H54 (cell line): ENCODE measurements around the gene GABRB2.
"Not testable (repeated sequence)": the region's sequence is repeated elsewhere in the genome, so short reads cannot be mapped to it uniquely, and the experiment has no call there.

Experiments
- DNase-seq: peaks from one replicate; pipeline ENCODE4 v3.0.0; 2011; ENCODE audit warnings: low spot score, mixed read lengths; ENCODE audit not compliant: insufficient read length
- FAIRE-seq: peaks from 3 replicates; lab custom pipeline; 2011; peaks lifted over from hg19 to GRCh38; lab: Jason Lieb, UNC
- POLR2A ChIP-seq: IDR thresholded peaks from 2 replicates; pipeline ENCODE4 v1.6.1; 2011; ENCODE audit warnings: low read depth, mild to moderate bottlenecking, low read length

GABRB2 gene

DNA sequence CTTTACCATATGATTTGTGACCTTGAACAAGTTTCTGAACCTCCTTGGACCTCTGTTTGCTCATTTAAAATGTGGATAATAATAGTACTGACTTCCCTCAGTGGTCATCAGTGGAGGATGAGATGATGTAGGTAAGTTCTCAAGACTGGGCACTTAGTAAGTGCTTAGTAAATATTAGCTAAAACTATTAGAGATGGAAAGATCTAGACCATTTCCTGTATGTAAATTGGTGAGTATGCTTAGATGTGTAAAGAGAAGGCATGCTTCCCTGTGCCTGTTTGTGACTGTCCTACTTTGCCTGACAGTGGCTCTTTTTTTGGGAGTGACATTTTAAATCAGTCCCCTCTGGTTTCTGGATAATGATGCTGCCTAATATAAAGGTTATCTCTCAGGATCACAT is 288.1 kb downstream of the GABRB2 start:
- FAIRE-seq (no peak), DNase-seq (no peak)
- TF ChIP-seq POLR2A: no peak

DNA sequence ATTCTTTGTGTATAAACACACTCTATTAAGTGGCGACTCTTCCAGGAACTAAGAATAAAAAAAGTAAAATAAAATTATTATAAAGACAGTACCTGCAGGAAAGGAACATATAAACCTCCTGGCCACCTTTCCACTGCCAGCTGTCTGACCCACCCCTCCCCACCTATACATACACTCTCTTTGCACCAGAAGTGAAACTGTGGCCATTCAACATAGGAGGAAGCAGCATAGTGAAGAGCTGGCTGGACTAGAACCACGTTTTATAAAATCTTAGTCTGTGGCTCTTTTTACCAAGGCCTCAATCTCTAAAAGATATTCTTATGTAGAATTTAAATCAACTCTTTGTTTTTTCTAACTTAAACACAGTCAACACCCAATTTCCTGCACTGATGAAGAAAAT is 289.6 kb downstream of the GABRB2 start:
- FAIRE-seq (no peak), DNase-seq (no peak)
- TF ChIP-seq POLR2A: no peak

DNA sequence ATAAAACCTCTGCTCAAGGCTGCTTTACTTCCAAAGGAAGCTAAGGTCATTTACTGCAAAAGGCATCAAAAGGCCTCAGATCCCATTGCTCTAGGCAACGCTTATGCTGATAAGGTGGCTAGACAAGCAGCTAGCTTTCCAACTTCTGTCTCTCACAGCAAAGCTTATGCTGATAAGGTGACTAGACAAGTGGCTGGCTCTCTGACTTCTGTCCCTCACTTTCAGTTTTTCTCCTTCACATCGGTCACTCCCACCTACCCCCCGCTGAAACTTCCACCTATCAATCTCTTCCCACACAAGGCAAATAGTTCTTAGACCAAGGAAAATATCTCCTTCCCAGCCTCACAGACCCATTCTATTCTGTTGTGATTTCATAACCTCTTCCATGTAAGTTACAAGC is 293.6 kb downstream of the GABRB2 start:
- DNase-seq, FAIRE-seq: not testable (repeated sequence)

DNA sequence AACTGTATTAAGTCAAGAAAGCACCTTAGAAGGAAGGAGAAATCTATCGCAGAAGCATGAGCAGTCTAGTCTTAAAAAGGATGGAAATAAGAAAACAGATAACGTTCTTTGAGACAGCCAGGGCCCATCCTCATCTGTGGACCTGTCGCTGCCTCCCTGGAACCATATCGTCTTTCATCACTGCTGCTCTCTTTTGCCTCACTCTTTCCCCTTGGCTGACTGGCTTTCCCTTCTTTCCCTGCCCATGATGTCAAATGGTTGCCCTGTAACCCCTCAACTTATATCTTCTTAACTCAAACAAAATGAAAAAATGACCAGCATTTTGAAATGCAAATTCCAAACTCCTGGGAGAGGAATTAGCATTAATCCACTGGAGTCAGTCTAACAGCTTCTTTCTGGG is 299.8 kb downstream of the GABRB2 start:
- FAIRE-seq: no peak
- no peak for DNase-seq
- no peak for TF ChIP-seq POLR2A

DNA sequence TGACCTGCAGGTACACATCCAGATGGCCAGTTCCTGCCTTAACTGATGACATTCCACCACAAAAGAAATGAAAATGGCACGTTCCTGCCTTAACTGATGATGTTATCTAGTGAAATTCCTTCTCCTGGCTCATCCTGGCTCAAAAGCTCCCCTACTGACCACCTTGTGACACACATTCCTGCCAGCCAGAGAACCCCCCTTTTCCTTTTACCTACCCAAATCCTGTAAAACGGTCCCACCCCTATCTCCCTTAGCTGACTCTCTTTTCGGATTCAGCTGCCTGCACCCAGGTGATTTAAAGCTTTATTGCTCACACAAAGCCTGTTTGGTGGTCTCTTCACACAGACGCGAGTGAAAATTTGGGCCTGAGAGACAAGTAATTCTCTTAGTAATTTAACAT is 300.7 kb downstream of the GABRB2 start:
- DNase-seq, FAIRE-seq: not testable (repeated sequence)
